GF-D8 (cell line): Measurements from ENCODE around the gene STK32C.
A peak's percentile ranks its signal among the peaks of the same experiment; 100 is the strongest.
"Not testable (repeated sequence)": the region's sequence is repeated elsewhere in the genome, so short reads cannot be mapped to it uniquely, and the experiment has no call there.

Experiments used
- DNase-seq: peaks from one replicate; lab custom pipeline; 2025; lab: John Stamatoyannopoulos, UW

Gene STK32C

GRCh38 chr10:132230557-132231210 lies 77.1 kb downstream of the STK32C start:
- DNase-seq: no peak

DNA sequence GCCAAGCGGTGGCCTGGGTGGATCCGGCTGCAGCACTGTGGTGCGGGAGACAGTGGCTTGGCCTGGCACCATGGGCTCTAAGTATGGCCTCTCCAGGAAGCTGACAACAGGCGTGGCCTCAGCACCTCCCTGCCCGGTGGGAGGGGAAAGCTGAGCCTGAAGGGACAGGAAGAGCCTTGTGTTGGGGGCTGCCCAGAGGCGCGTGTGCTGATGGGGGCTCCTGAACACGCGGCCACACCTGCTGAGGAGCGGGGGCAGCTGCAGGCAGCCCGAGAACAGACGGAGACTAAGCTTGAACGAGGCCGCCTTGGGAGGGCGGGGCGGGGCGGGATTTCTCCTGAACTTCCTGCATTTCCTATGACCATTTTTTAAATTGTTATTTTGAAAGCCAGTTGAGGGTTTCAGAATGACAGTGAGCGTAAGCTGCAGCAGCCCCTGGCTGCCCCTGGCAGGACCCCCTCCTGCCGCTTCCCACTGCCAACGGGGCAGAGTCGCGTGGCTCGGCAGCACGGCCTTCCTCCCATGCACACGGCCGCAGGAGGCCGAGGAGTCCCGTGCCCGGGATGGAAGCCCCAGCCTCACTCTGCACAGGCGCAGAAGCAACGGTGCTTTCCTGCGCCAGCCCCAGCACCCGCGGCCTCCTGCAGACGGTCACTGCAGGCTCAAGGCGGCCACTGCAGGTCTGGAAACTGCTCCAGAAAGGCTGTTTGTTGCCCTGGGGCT lies 77.8 kb downstream of the STK32C start:
- DNase-seq: no peak

- DNase-seq: no peak
Observed at GRCh38 chr10:132229096-132229495, 78.7 kb downstream of the STK32C start.

DNA sequence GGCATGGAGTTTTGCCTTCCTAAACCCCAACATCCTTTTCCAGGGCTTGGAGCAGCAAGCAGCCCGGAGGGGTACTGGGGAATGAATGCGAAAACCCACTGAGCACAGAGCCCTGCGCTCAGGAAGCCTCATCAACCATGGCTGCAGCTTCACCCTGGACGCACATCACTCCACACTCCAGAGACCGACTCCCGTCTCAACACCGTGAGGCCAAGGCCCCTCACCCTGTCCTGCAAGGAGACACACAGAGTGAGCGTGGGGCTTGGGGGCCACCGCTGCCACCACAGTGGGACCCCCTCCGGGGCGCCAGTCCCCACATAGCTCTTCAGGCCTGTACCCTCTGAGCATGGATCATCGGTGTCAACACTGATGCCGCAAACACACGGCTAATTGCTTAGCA lies 79.1 kb downstream of the STK32C start:
- no peak for DNase-seq

DNA sequence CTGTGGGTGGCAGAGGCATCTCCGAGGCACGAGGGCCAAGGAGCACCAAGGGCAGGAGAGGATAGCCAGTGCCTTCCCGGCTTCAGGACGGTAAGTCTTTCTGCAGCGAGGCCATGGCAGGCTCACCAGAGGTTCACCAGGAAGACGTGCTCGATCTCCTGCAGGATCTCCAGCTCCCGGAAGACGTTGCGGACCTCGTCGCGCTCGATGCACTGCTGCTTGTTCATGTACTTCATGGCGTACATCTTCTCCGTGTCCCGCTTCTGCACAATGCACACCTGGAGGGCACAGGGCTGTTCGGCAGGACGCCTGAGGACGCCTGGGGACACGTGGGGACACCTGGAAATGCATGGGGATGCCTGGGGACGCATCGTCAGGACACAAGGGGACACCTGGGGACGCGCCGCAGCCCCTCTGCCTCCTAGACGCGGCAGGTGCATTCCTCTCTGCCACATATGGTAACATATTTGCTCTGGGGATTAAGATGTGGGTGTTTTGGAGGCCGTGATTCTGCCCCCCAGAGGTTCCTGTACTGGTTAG lies 79.8 kb downstream of the STK32C start:
- no peak for DNase-seq

GRCh38 chr10:132226586-132227405 lies 81.0 kb downstream of the STK32C start:
- no peak for DNase-seq

DNA sequence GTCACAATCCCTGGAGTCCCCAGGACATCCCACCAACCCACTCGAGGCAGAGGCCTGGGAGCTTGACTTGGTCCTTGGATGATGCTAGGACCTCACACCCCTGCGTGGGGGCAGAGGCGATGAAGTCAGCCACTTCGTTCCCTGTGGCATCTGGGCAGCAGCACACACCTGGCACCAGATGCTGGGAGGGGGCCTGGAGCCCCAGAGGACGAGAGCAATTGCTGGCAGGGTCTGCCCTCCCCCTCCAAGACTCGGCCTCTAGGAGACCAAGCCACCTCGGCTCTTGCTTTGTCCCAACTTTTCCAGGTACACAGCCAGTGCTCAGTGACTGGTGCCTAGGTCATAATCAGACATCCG lies 81.9 kb downstream of the STK32C start:
- no peak for DNase-seq

GRCh38 chr10:132225073-132225848 lies 82.5 kb downstream of the STK32C start:
- no peak for DNase-seq

DNA sequence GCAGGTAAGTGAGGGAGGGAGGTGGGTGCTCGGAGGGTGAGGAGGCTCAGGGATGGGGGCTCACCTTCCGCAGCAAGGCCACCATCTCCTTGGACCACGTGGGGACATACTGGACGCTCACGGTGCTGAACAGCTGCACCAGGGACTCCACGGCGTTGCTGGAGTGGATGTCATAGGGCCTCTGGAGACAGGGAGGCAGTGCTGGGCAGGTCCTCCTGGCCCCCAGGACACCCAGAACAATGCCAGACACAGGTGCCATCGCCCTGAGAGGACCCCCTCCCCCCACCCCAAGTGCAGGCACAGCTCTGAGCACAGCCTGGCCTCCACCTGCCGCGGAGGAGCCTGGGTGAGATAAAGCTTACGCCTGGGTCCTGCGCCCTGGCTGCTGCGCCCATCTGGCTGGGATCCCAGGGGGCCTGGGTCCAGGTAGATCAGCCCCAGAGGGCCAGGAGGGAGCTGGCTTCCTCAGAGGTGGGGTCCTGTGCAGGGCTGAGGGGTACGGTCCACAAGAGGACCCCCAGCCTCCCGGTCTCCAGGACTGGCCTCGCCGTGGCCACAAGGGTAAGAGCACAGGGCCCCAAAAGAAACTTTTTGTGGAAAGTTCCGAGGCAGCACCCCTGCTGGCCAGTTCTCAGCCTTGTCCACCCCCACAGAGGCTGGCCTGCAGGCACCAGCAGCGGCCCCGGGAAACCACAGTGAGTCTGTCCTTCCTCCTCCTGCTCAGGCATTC lies 83.2 kb downstream of the STK32C start:
- no peak for DNase-seq

GRCh38 chr10:132223611-132224342 lies 84.0 kb downstream of the STK32C start:
- no peak for DNase-seq

GRCh38 chr10:132223156-132223590 lies 84.6 kb downstream of the STK32C start:
- peak; percentile 70 for DNase-seq

GRCh38 chr10:132222726-132223125 lies 85.0 kb downstream of the STK32C start:
- DNase-seq: no peak

- not testable (repeated sequence) for DNase-seq
Observed at GRCh38 chr10:132220996-132221395, 86.8 kb downstream of the STK32C start.

DNA sequence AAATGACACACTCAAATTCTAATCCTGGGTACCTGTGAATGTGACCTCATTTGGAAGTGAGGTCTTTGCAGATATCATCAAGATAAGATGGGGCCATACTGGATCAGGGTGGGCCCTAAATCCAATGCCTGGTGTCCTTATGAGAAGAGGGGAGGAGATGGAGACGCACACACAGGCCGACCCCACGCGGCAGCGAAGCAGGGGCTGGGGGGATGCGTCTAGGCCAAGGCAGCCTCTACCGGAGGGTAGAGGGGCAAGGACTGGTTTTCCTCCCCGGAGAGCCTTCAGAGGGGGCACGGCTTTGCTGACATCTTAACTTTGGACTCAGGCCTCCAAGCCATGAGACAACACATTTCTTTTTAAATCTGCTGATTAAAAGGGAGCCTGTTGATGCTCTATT lies 87.7 kb downstream of the STK32C start:
- no peak for DNase-seq

- no peak for DNase-seq
Observed at GRCh38 chr10:132219486-132219885, 88.3 kb downstream of the STK32C start.

DNA sequence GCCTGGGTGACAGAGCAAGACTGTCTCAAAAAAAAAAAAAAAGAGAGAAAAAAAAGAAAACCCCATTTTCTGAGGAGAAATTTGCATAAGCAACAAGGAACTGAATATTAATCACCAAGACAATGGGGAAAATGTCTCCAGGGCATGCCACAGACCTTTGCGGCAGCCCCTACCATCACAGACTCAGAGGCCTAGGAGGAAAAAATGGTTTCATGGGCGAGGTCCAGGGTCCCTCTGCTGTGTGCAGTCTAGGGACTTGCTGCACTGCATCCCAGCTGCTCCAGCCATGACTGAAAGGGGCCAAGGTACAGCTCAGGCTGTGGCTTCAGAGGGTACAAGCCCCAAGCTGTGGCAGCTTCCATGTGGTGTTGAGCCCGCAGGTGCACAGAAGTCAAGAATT lies 91.3 kb downstream of the STK32C start:
- DNase-seq: not testable (repeated sequence)

GRCh38 chr10:132213917-132214316 lies 93.8 kb downstream of the STK32C start:
- DNase-seq: no peak

DNA sequence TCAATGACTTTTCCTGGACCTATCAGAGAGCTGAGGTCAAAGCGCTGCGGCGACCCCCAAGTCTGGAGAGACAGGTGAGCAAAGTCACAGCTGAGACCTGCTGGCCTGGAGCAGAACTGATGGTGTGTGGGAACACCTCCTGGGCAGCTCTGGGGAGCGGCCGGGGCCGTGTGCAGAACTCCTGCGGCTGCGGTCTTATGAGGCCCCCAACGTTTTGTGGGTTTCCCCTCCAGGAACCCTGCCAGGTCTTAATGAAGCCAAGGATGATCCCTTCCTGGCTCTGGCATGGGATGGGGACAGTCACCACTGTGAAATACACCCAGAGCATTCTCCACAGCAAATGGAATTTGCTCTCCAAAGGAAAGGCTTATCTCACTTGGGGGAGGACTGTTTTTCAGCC lies 94.9 kb downstream of the STK32C start:
- DNase-seq: no peak

DNA sequence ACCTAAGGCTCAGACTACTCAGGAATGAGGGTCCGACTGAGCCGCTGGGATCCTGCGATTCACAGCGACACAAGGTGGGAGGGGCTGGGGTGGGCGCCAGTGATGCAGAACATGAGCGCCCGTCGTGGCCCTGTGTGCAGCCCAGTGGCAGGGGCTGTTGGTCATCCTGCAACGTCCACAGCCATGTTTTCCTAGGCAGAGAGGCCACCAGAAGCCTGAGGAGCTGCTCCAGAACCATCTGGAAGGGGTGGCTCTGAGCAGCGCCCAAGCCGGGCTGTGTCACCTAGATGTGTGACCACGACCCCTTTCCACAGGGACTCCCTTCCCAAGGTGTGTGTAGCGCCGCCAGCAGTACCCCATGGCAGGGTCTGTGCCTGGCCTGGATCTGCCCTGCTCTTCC lies 96.5 kb downstream of the STK32C start:
- DNase-seq: no peak

DNA sequence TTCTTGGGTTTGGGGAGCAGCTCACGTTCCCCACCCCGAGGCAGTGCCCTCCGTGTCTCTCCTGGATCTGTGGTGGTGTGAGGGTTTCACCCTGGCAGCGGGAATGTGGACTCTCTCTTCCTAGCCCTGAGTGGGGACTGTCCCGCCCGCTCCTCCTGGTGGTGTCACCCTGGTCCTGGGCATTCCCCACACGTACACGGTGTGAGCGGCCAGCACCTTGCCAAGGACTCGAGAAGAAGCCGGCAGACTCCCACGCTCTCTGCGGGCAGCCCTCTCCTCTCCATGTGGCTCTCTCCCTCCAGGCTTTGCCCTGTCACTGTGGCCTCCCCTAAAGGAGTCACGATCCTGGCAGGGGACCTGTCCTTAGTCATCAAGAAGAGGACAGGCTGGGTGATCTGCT lies 97.0 kb downstream of the STK32C start:
- DNase-seq: no peak
